SK-N-SH treated with all-trans-retinoic acid at 6 μM for 48 hours (cell line): Measurements from ENCODE around the gene MRPS34.

Experiments
- ARNTL ChIP-seq: fragments of 450-650 bp; formaldehyde crosslinking; IDR thresholded peaks from 2 replicates; pipeline ENCODE4 v1.5.0; 2020; ENCODE audit warnings: low read depth, mild to moderate bottlenecking, moderate library complexity, borderline replicate concordance
- ESRRG ChIP-seq: fragments of 250-450 bp; sonication (Bioruptor Pico); IDR thresholded peaks from 2 replicates; pipeline ENCODE4 v1.6.1; 2021; ENCODE audit warnings: mild to moderate bottlenecking
- GLIS3 ChIP-seq: fragments of 250-450 bp; sonication (Bioruptor Pico); IDR thresholded peaks from 2 replicates; pipeline ENCODE4 v1.5.0; 2020; ENCODE audit warnings: mild to moderate bottlenecking, moderate library complexity
- ISL1 ChIP-seq: fragments of 250-450 bp; sonication (Bioruptor Pico); IDR thresholded peaks from 2 replicates; pipeline ENCODE4 v2.1.2; 2022; ENCODE audit warnings: mild to moderate bottlenecking, moderate library complexity
- OSR1 ChIP-seq: fragments of 250-450 bp; sonication (Bioruptor Pico); IDR thresholded peaks from 2 replicates; pipeline ENCODE4 v1.8.0; 2022; ENCODE audit warnings: moderate library complexity, mild to moderate bottlenecking, inconsistent platforms
- RARB ChIP-seq: fragments of 250-450 bp; sonication (Bioruptor Pico); IDR thresholded peaks from 2 replicates; pipeline ENCODE4 v1.8.0; 2021; ENCODE audit warnings: mild to moderate bottlenecking, moderate library complexity
- ZC3H10 ChIP-seq: fragments of 250-450 bp; sonication (Bioruptor Pico); IDR thresholded peaks from 2 replicates; pipeline ENCODE4 v1.5.1; 2021; ENCODE audit warnings: mild to moderate bottlenecking, moderate library complexity
- ZFP3 ChIP-seq: fragments of 250-450 bp; sonication (Bioruptor Pico); IDR thresholded peaks from 2 replicates; pipeline ENCODE4 v1.5.0; 2020; ENCODE audit warnings: mild to moderate bottlenecking, moderate library complexity
- ZNF8 ChIP-seq: fragments of 450-650 bp; formaldehyde crosslinking; IDR thresholded peaks from 2 replicates; pipeline ENCODE4 v1.5.0; 2020; ENCODE audit warnings: mild to moderate bottlenecking, moderate library complexity
- TF ChIP-seq, protein P1 (sequence below): fragments of 250-450 bp; sonication (Bioruptor Pico); IDR thresholded peaks from 2 replicates; pipeline ENCODE4 v1.5.1; 2020; ENCODE audit warnings: low read depth, mild to moderate bottlenecking, moderate library complexity
- TF ChIP-seq, protein P2 (sequence below): fragments of 250-450 bp; sonication (Bioruptor Pico); IDR thresholded peaks from 2 replicates; pipeline ENCODE4 v1.5.1; 2021; ENCODE audit warnings: mild to moderate bottlenecking, moderate library complexity
- TF ChIP-seq, protein P3 (sequence below): fragments of 250-450 bp; sonication (Bioruptor Pico); IDR thresholded peaks from 2 replicates; pipeline ENCODE4 v1.8.0; 2020; ENCODE audit warnings: mild to moderate bottlenecking, moderate library complexity, borderline replicate concordance

DNA sequence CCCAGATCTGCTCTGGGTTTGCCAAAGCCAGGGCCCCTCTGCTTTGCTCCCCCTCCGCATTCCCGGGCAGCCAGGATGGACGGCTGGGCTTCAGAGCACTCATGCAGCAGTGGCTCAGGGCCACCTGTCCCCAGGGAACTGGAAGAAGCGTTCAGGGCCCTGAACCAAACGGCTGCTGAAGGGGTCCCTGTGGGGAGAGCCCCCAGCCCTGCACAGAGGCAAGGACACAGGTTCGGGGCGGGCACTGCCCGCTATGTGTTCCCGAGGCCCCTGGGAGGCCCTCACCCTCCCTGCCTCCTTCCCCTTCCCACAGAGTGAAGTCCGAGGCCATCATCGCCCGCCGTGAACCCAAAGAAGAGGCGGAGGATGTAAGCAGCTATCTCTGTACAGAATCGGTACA is 12.0 kb downstream of the MRPS34 start:
- TF ChIP-seq ZNF8 (CRISPR knock-in tag) = no peak
- TF ChIP-seq, protein P1, sequence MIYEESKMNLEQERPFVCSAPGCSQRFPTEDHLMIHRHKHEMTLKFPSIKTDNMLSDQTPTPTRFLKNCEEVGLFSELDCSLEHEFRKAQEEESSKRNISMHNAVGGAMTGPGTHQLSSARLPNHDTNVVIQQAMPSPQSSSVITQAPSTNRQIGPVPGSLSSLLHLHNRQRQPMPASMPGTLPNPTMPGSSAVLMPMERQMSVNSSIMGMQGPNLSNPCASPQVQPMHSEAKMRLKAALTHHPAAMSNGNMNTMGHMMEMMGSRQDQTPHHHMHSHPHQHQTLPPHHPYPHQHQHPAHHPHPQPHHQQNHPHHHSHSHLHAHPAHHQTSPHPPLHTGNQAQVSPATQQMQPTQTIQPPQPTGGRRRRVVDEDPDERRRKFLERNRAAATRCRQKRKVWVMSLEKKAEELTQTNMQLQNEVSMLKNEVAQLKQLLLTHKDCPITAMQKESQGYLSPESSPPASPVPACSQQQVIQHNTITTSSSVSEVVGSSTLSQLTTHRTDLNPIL = no peak
- no peak for TF ChIP-seq GLIS3 (CRISPR knock-in tag)
- no peak for TF ChIP-seq ZFP3 (CRISPR knock-in tag)
- TF ChIP-seq ARNTL (CRISPR knock-in tag) = no peak
- no peak for TF ChIP-seq ESRRG (CRISPR knock-in tag)
- TF ChIP-seq, protein P2, sequence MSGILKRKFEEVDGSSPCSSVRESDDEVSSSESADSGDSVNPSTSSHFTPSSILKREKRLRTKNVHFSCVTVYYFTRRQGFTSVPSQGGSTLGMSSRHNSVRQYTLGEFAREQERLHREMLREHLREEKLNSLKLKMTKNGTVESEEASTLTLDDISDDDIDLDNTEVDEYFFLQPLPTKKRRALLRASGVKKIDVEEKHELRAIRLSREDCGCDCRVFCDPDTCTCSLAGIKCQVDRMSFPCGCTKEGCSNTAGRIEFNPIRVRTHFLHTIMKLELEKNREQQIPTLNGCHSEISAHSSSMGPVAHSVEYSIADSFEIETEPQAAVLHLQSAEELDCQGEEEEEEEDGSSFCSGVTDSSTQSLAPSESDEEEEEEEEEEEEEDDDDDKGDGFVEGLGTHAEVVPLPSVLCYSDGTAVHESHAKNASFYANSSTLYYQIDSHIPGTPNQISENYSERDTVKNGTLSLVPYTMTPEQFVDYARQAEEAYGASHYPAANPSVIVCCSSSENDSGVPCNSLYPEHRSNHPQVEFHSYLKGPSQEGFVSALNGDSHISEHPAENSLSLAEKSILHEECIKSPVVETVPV (CRISPR knock-in tag) = no peak
- TF ChIP-seq ZC3H10 = no peak
- TF ChIP-seq ISL1 (CRISPR knock-in tag) = no peak
- TF ChIP-seq RARB (CRISPR knock-in tag) = no peak
- TF ChIP-seq, protein P3, sequence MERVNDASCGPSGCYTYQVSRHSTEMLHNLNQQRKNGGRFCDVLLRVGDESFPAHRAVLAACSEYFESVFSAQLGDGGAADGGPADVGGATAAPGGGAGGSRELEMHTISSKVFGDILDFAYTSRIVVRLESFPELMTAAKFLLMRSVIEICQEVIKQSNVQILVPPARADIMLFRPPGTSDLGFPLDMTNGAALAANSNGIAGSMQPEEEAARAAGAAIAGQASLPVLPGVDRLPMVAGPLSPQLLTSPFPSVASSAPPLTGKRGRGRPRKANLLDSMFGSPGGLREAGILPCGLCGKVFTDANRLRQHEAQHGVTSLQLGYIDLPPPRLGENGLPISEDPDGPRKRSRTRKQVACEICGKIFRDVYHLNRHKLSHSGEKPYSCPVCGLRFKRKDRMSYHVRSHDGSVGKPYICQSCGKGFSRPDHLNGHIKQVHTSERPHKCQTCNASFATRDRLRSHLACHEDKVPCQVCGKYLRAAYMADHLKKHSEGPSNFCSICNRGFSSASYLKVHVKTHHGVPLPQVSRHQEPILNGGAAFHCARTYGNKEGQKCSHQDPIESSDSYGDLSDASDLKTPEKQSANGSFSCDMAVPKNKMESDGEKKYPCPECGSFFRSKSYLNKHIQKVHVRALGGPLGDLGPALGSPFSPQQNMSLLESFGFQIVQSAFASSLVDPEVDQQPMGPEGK = no peak
- TF ChIP-seq OSR1 = no peak
